HCT116 (cell line): ENCODE measurements around the gene TNS2. TPM values are rescaled to one million over a fixed set of nuclear protein-coding genes. Genes with fewer than 3 reads are reported as not detected.

Experiments
- ATAC-seq: fragments of 200-7000 bp; cut with Tn5 transposase; 2 replicates; pipeline ENCODE4 v1.9.1; 2020; ENCODE audit warnings: mild to moderate bottlenecking, moderate library complexity
- BruUV-seq: library from RNA; stranded (reverse); fragments of 400-500 nt; replicated peaks from 2 replicates; lab custom pipeline; 2021; lab: Mats Ljungman, UMichigan
- CTCF ChIA-PET: fragments of 300-600 bp; sonication (Branson Sonifier 250); formaldehyde crosslinking; loops from one replicate; lab custom pipeline; 2021; ENCODE audit warnings: antibody characterized with exemption; lab: Charles Lee
- POLR2A ChIA-PET: fragments of 300-600, 350-600 bp; sonication (Branson Sonifier 250); formaldehyde crosslinking; loops from one replicate; lab custom pipeline; 2021; ENCODE audit warnings: antibody characterized with exemption; lab: Charles Lee
- RAD21 ChIA-PET, 2 experiments: fragments of 300-600 bp; sonication (Branson Sonifier 250); formaldehyde crosslinking; loops; one replicate each; lab custom pipeline; 2023; ENCODE audit warnings: low total read pairs in 2 of 2; ENCODE audit not compliant: uncharacterized antibody in 2 of 2, unreplicated experiment in 2 of 2, low non-redundant PET in 1 of 2; lab: Charles Lee
- DNase-seq: peaks from one replicate; pipeline ENCODE4 v3.0.0-alpha.2; 2010; ENCODE audit warnings: low read depth, low spot score
- H2AFZ ChIP-seq: fragments of 200-600 bp; shearing (Covaris generic), sonication (generic); 2 replicates; pipeline ENCODE4 v1.6.1; 2017; ENCODE audit warnings: low read depth, mixed run types, mixed read lengths, antibody characterized with exemption, low read length; ENCODE audit not compliant: poor library complexity, severe bottlenecking
- H3K27ac ChIP-seq: 2 replicates; pipeline ENCODE4 v1.5.1; 2012; ENCODE audit warnings: low read depth, low read length
- H3K27me3 ChIP-seq: fragments of 200-600 bp; sonication (generic); 2 replicates; pipeline ENCODE4 v1.6.1; 2016; ENCODE audit warnings: mixed run types, low read length, mixed read lengths; ENCODE audit not compliant: insufficient read depth
- H3K36me3 ChIP-seq, 2 experiments: fragments of 200-500 bp in 1 of 2; fragments of 200-600 bp in 1 of 2; sonication (Bioruptor generic) in 1 of 2; sonication (generic) in 1 of 2; 2 replicates each; pipeline versions ENCODE4 v1.5.1 to v1.6.1; 2014 to 2016; ENCODE audit warnings: low read length in 2 of 2, inconsistent platforms in 1 of 2, mixed read lengths in 1 of 2, mixed run types in 1 of 2; ENCODE audit not compliant: insufficient read depth in 2 of 2, control insufficient read depth in 1 of 2
- H3K4me1 ChIP-seq, 2 experiments: fragments of 200-600 bp in 1 of 2; sonication (generic) in 1 of 2; 2 replicates each; pipeline versions ENCODE4 v1.5.1 to v1.6.1; 2012 to 2017; ENCODE audit warnings: low read length in 2 of 2, inconsistent platforms in 1 of 2, mild to moderate bottlenecking in 1 of 2, mixed read lengths in 1 of 2, mixed run types in 1 of 2, moderate library complexity in 1 of 2; ENCODE audit not compliant: insufficient read depth in 2 of 2, control insufficient read depth in 1 of 2
- H3K4me2 ChIP-seq: fragments of 200-600 bp; sonication (generic); 2 replicates; pipeline ENCODE4 v1.6.1; 2017; ENCODE audit warnings: mixed run types, low read length, mixed read lengths
- H3K4me3 ChIP-seq, 2 experiments: fragments of 200-600 bp in 1 of 2; sonication (generic) in 1 of 2; replicated peaks in 1 of 2; 2 replicates each; pipeline ENCODE4 v1.5.1; 2011 to 2016; ENCODE audit warnings: low read length in 2 of 2, control low read depth in 1 of 2, low read depth in 1 of 2, mild to moderate bottlenecking in 1 of 2, mixed read lengths in 1 of 2, mixed run types in 1 of 2
- H3K79me2 ChIP-seq: fragments of 200-600 bp; sonication (generic); 2 replicates; pipeline ENCODE4 v1.6.1; 2017; ENCODE audit warnings: mild to moderate bottlenecking, mixed run types, low read length, moderate library complexity, mixed read lengths; ENCODE audit not compliant: insufficient read depth
- H3K9ac ChIP-seq: fragments of 200-600 bp; sonication (generic); 2 replicates; pipeline ENCODE4 v1.6.1; 2016; ENCODE audit warnings: low read length, mixed read lengths
- H3K9me2 ChIP-seq: fragments of 200-600 bp; sonication (generic), shearing (Covaris generic); 2 replicates; pipeline ENCODE4 v1.6.1; 2017; ENCODE audit warnings: mixed run types, mild to moderate bottlenecking, moderate library complexity; ENCODE audit not compliant: insufficient read depth
- H3K9me3 ChIP-seq, 2 experiments: fragments of 200-500 bp in 1 of 2; fragments of 200-600 bp in 1 of 2; sonication (Bioruptor generic) in 1 of 2; sonication (generic) in 1 of 2; 2 replicates each; pipeline ENCODE4 v1.6.1; 2014 to 2017; ENCODE audit warnings: low read length in 2 of 2, mixed read lengths in 2 of 2, inconsistent platforms in 1 of 2, low read depth in 1 of 2, mild to moderate bottlenecking in 1 of 2, mixed run types in 1 of 2, moderate library complexity in 1 of 2; ENCODE audit not compliant: control insufficient read depth in 1 of 2, insufficient read depth in 1 of 2
- H4K20me1 ChIP-seq: fragments of 200-600 bp; sonication (generic), shearing (Covaris generic); 2 replicates; pipeline ENCODE4 v1.6.1; 2017; ENCODE audit warnings: mixed run types, mild to moderate bottlenecking, moderate library complexity; ENCODE audit not compliant: insufficient read depth
- ATF3 ChIP-seq: IDR thresholded peaks from 2 replicates; pipeline ENCODE4 v1.6.1; 2012
- ELF1 ChIP-seq: IDR thresholded peaks from 2 replicates; pipeline ENCODE4 v1.6.1; 2012; ENCODE audit warnings: low read depth, borderline replicate concordance
- FOSL1 ChIP-seq: IDR thresholded peaks from 2 replicates; pipeline ENCODE4 v1.6.1; 2012; ENCODE audit warnings: low read depth
- JUND ChIP-seq: IDR thresholded peaks from 2 replicates; pipeline ENCODE4 v1.6.1; 2012
- SP1 ChIP-seq: IDR thresholded peaks from 2 replicates; pipeline ENCODE4 v1.6.1; 2012; ENCODE audit warnings: low read depth
- TCF7L2 ChIP-seq: IDR thresholded peaks from 2 replicates; pipeline ENCODE4 v1.7.0; 2011; ENCODE audit warnings: borderline replicate concordance, inconsistent platforms; ENCODE audit not compliant: insufficient read depth, insufficient read length; ENCODE audit errors: extremely low read depth
- ZFX ChIP-seq: fragments of 450-650 bp; IDR thresholded peaks from 2 replicates; pipeline ENCODE4 v1.6.1; 2017
- ZNF274 ChIP-seq: fragments of 200-500 bp; sonication (Bioruptor generic); IDR thresholded peaks from 2 replicates; pipeline ENCODE4 v1.6.1; 2014; ENCODE audit warnings: mild to moderate bottlenecking, low read depth, low read length, inconsistent platforms
- intact Hi-C: fragments of 100-400 bp; cut with micrococcal nuclease; formaldehyde crosslinking; loops from 2 replicates; pipeline ENCODE4 v1.10.0; 2022
- microRNA-seq: library from miRNA; unstranded; fragments of <30 nt; microRNA quantifications from one replicate; pipeline ENCODE4, GENCODE V29; 2016; ENCODE audit warnings: borderline number of aligned reads
- total RNA-seq: library from RNA; stranded (reverse); gene quantifications from one replicate; pipeline ENCODE4 v1.2.1, GENCODE V29; 2021; ENCODE audit not compliant: unreplicated experiment
- TF ChIP-seq, protein P1 (sequence below): IDR thresholded peaks from 2 replicates; pipeline ENCODE4 v1.6.1; 2012
- TF ChIP-seq, protein P2 (sequence below): IDR thresholded peaks from 2 replicates; pipeline ENCODE4 v1.6.1; 2011; ENCODE audit warnings: mild to moderate bottlenecking, low read length, moderate library complexity; ENCODE audit not compliant: insufficient replicate concordance; ENCODE audit errors: extremely low read depth

The TNS2 gene
- total RNA-seq, 1 experiment from 2014 or later, result 25.7 TPM

DNA sequence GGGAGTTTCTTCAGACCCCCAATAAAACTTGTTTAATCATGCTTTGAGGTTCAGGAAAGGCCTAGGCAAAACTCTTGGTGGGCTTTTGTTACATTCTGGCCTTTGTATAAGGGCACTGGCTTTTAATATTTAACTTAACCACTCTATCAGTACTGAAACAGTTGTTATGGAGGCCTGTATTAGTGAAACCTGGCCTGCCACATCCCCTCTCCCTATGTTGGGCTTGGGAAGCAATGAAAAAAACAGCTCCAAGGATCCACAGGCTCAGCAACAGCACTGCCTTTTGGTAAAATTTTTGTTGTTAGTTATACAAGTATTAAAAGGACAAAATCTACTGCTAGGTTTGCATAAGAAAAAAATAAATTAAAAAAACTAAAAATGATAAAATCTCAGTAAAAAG is 64.1 kb downstream of the TNS2 start:
- no peak for TF ChIP-seq TCF7L2
- TF ChIP-seq, protein P1, sequence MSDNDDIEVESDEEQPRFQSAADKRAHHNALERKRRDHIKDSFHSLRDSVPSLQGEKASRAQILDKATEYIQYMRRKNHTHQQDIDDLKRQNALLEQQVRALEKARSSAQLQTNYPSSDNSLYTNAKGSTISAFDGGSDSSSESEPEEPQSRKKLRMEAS, result no peak
- TF ChIP-seq SP1, result no peak
- no peak for TF ChIP-seq ZFX
- TF ChIP-seq ELF1, result no peak
- no peak for TF ChIP-seq ATF3
- no peak for TF ChIP-seq FOSL1
- TF ChIP-seq JUND, result no peak
- TF ChIP-seq ZNF274, result no peak
- TF ChIP-seq, protein P2, sequence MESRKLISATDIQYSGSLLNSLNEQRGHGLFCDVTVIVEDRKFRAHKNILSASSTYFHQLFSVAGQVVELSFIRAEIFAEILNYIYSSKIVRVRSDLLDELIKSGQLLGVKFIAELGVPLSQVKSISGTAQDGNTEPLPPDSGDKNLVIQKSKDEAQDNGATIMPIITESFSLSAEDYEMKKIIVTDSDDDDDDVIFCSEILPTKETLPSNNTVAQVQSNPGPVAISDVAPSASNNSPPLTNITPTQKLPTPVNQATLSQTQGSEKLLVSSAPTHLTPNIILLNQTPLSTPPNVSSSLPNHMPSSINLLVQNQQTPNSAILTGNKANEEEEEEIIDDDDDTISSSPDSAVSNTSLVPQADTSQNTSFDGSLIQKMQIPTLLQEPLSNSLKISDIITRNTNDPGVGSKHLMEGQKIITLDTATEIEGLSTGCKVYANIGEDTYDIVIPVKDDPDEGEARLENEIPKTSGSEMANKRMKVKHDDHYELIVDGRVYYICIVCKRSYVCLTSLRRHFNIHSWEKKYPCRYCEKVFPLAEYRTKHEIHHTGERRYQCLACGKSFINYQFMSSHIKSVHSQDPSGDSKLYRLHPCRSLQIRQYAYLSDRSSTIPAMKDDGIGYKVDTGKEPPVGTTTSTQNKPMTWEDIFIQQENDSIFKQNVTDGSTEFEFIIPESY, result no peak
- Histone ChIP-seq H3K9me3 (no peaks in the 10 kb centered on the region), H4K20me1 (no peaks in the 10 kb centered on the region), H3K9me2 (no peaks in the 10 kb centered on the region), H3K4me3 (no peak overlapping the region), H3K27me3 (no peaks in the 10 kb centered on the region), H3K4me1 (no peaks in the 10 kb centered on the region), H3K27ac (no peak overlapping the region), H3K4me2 (no peak overlapping the region), H3K36me3 (no peaks in the 10 kb centered on the region), H3K9ac (no peak overlapping the region), H2AFZ (no peak overlapping the region), H3K79me2 (no peaks in the 10 kb centered on the region)
- ChIA-PET CTCF (no interaction called here), POLR2A (no interaction called here), RAD21 (no interaction called here)
- DNase-seq (no peak), ATAC-seq (no peak)
- no TSS peak for BruUV-seq
- intact Hi-C loops, result no loop called here

Small RNAs within 50 kb of the gene (microRNA-seq; reads per million reads assigned to microRNA genes)
- gene MIR6757, result not detected

Other genes starting within 250 kb of the TNS2 start
- gene KRT4, start 235.9 kb upstream of the TNS2 start, total RNA-seq, result not detected
- gene KRT79, start 215.8 kb upstream of the TNS2 start, total RNA-seq, result not detected
- gene KRT78, start 201.1 kb upstream of the TNS2 start, total RNA-seq, result not detected
- gene KRT8, start 145.0 kb upstream of the TNS2 start, total RNA-seq, result 1,655 TPM
- 1,229 TPM for gene KRT18, start 100.9 kb upstream of the TNS2 start, total RNA-seq
- 809 TPM for gene EIF4B, start 43.6 kb upstream of the TNS2 start, total RNA-seq
- 47.5 TPM for gene SPRYD3, start 29.3 kb downstream of the TNS2 start, total RNA-seq
- 83.4 TPM for gene IGFBP6, start 47.6 kb downstream of the TNS2 start, total RNA-seq
- gene SOAT2, start 53.4 kb downstream of the TNS2 start, total RNA-seq, result 0.17 TPM
- gene ZNF740, start 130.7 kb downstream of the TNS2 start, total RNA-seq, result 49.7 TPM
- 20.3 TPM for gene CSAD, start 130.9 kb downstream of the TNS2 start, total RNA-seq
- 1.9 TPM for gene ITGB7, start 157.2 kb downstream of the TNS2 start, total RNA-seq
- gene RARG, start 182.1 kb downstream of the TNS2 start, total RNA-seq, result 68.9 TPM
- gene ESPL1, start 218.2 kb downstream of the TNS2 start, total RNA-seq, result 50.3 TPM
- gene PFDN5, start 245.5 kb downstream of the TNS2 start, total RNA-seq, result 318 TPM
- 104 TPM for gene MYG1, start 249.6 kb downstream of the TNS2 start, total RNA-seq